ENCODE results near the gene NSUN2.
"Not testable (repeated sequence)": the region's sequence is repeated elsewhere in the genome, so short reads cannot be mapped to it uniquely, and the experiment has no call there.

The NSUN2 gene

DNA sequence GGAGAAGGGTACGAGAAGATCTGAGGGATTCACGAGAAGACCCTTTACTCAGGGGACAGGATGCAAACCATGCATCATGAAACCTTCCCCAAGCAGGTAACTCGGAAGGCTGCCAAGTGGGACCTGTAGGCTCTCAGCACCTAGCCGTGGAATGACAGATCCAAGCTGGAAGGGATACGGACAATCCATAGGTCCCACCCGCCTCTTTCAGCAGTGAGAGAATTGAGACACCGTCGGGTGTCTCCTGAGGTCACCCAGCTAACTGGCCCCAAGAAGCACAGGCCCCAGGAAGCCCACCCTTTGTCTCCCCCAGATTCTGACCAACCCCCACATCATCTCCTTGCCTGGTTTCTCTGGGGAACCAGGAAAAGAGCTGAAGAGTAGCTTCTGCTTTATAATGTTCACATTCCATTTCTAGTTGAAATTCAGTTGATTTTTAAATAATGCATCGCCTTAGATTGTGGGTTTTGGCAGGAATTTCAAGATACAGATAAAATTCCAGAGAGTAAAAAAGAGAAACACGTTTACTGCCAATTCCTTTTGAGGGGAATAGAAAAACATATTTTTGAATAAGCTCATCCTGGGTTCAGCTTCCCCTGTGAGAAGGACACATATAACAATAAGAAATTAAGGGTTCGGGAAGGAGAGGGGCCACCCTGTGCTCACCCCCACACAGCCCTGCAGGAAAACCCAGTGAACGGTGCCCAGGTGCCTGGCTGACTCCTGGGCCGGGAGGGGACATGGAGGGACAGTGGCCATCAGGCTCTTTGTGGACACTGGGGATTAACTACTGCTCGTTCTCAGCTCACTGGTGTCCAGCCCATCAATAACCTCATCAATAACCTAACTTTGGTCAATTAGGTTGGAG lies 51.1 kb downstream of the NSUN2 start:
- DNase-seq: no peak

DNA sequence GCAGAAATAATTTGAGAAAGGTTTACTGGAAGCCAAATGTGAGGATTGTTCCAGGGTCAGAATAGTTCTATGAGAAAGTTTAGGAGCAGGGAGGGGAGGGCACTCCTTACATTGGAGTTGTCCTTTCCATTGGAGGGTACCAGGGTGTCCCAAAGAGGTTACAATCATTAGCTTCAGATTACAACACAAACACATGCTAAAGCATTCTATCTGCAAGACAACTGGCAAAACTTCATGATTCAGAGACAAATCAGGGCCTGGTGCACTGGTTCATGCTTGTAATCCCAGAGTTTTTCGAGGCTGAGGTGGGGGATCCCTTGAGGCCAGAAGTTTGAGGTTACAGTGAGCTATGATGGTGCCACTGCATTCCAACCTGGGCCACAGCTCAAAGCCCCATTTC lies 51.8 kb downstream of the NSUN2 start:
- no peak for DNase-seq

DNA sequence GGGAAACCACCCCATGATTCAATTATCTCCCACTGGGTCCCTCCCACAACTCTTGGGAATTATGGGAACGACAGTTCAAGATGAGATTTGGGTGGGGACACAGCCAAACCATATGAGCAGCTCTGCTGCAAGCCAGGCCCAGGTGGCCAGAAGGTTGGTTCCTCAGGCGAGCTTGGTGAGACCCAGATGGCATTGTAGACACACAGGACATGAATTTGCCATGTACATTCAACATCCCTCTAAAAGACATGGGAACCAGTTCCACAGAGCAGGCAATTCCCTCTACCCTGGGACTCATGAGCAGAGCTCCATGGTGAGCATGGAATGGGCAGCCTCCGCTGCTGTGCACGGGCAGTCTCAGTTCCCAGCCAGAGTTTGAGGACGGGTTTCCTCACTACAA lies 53.3 kb downstream of the NSUN2 start:
- no peak for DNase-seq

DNA sequence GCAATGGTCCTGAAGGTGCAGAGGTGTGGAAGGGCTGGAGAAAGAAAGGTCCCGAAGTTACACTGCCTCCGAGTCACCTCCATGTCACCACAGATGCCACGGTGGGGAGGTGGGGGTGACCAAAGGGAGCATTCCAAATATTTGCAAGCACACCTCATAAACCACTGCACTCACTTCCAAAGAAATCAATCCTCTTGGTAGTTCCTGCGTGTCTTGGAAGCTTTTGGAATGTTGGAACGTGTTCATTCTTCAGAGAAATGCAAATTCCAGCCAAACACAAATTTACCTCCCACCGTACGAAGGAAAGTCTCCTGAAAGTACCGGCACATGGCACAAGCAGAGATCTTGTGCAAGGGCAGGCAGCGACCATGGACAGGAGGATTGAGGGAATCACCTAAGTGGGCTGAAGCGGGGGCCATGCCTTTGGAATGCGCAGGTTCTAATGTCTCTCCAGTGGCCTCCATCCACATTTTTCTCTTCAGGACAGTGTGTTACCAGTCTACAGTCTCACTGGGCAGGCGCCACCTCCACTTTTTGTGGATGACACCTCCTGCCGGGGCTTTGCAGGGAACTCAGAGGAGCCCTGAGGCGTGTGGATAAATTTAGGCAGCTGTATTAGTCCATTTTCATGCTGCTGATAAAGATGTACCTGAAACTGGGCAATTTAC lies 54.0 kb downstream of the NSUN2 start:
- DNase-seq: no peak

DNA sequence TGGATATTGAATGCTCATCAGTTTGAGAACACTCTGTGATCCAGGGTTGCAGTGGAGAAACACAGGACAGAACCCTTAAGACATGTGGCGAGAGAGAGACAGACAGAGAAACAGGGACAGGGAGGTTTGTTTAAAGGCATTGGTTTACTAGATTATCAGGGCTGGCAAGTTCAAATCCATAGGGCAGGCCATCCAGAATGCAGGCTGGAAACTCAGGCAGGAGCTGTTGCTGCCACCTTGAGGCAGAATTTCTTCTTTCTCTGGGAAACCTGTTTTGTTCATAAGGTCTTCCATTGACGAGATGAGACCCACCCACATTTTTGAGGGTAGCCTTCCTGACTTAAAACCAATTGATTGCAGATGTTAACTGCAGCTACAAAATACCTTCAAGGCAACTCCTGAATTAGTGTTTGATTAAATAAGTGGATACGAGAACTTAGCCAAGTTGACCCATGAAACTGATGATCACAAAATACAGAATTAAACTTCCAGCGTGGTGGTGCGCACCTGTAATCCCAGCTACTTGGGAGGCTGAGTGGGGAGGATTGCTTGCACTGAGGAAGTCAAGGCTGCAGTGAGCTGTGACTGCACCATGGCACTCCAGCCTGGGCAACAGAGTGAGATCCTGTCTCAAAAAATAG lies 55.9 kb downstream of the NSUN2 start:
- no peak for DNase-seq

DNA sequence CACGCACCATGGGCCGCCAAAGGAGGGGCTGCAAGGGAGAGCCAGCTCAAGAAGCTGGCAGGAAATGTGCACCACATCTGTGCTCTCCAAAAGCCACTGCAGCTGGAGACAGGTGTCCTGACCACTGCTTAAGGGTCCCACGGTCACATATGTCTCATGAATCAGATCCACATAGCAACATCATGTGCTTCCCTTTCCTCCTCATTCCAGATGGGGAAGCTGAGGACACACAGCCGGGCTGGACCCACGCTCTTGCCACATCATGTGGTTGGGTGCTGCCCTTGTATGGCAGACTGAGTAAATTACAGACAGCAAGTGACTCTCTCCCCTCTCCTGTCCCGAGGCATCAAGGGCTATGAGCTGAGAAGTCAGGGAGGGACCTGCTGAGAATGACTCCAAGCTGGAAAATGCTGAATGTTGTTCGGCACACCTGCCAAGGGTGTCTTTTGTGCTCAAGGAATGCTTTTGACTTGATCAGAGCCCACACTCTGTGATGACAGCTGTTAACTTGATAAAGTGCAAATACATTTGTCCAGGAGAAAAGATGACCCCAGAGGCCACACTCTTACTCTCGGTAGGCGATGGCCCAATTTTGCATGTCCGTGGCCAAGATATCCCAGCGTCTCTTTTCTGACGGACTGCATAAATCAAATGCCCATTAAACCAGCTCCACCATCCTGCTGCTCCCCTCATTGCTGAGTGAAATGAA lies 58.2 kb downstream of the NSUN2 start:
- DNase-seq: no peak

DNA sequence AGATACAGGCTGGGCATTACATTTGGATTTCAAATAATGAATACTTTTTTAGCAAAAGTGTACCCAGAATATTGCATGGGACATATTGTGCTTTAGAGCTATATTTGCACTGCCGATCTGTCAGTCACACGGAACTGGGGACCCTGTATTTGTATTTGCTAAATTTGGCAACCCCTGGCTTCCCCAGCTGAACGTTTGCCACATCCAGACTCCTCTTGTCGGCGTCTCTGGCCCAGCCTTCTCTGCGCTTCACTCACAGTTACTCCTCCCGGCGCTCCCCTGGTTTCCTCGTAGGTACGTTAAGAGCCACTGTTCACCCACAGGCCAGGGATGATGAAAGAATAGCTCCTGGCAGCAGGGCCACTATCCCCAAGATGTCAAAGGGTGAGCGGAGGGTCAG lies 58.7 kb downstream of the NSUN2 start:
- DNase-seq: no peak

DNA sequence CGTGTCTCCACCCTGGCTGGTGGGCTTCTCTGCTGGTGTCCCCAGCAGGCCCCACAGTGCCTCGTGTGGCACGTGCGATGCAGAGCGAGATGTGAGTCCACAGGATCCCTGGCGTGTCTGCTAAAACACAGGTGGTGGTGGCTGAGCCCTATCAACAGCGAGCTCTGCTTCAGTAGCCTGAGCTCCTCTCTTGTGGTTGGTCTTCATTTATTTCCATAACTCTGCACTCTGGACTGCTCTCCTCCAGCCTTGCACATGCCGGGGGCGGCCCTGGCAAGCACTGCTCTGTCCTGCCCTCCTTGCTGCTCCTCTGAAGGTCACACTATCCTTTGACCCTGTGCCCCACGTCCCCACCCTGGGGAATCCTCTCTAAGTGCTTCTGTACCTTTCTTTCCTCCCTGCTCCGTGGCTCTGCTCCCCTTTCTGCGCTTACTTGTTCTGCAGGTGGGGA lies 59.2 kb downstream of the NSUN2 start:
- no peak for DNase-seq

DNA sequence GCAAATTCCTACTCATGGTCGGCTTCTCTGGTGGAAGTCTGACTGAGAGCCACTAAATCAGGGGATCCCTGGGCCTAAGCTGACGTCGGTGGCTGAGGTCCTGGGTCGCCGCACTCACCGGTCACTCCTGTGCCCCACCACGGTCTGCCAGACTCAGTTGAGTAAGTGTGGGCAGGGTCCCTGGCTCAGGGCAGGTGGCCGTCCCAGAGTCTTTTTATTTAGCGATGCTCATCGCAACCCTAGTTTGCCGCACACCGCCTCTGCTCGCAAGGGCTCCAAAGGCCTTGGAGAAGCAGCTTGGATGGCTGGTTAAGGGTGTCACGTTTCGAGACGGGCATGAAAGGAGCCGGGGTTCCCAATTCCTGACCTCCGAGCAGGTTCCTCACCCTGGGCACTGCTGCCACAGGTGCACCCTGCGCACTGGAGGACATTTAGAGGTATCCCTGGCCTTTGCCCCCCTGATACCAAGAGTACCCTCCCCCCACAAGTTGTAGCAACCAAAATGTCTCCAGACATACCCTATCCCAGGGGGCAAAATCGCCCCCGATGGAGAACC lies 59.9 kb downstream of the NSUN2 start:
- no peak for DNase-seq

DNA sequence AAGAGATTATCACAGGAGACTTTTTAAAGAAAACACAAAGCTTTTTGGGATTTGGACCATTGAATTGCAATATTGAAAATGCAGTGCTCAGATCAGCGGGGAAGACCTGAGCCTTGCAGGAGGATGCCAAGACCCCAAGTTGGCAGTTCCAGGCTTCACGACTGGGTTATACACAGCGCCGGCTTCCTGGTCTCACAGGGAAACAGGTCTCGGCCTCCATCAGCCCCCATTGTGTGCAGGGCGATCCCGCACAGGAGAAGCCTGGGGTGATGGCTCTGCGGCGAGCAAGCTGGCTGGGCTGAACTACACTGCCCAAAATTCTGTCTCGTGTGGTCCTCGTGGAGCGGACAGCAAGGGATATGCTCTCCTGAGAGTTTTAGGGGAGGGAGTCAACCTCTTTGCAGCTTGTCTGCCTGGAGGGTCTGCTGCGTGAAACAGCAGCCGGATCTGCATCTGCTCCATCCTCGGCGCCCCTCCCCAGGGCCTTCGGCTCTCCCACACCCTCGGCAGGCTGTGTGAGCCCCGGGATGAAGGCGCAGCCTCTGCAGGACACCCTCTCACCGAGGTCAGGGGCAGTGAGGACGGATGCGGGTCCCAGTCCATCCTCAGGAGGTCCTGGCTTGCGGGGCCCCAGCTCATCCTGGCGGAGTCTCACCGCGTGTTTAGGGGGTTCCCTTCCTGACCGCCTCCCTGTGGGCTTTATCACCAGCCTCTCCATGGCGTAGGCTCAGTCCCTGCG lies 60.6 kb downstream of the NSUN2 start:
- DNase-seq: no peak

DNA sequence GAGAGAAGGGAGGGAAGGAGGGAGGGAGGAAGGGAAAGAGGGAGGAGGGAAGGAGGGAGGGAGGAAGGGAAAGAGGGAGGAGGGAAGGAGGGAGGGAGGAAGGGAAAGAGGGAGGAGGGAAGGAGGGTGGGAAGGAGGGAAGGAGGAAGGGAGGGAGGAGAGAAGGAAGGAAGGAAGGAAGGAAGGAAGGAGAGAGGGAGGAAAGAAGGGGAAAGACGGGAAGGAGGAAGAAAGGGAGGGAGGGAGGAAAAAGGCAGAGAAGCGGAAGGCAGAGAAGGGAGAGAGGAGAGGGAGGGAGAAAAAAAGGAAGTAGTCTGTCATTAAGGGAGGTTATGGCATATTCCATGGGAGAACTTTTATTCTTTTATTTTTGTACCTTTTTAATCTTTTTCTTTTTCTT lies 61.2 kb downstream of the NSUN2 start:
- not testable (repeated sequence) for DNase-seq

DNA sequence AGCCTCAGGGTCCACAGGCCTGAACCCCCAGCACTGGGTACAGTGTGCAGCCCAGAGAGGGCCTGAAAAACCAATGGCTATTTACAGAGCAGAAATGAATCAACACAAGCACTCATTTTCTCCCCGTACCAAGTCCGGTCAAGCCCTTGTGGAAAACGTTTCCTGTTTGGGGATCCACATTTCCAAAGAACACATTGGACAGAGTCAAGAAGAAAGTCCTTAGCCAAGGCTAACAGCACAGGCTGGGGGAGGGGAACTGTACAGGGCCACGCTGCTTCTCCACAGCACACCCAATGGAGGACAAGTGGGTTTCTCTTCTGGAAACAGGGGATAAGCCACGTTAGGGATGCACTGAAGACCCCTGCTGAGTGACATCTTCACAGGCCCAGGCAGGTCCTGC lies 62.3 kb downstream of the NSUN2 start:
- DNase-seq: no peak

DNA sequence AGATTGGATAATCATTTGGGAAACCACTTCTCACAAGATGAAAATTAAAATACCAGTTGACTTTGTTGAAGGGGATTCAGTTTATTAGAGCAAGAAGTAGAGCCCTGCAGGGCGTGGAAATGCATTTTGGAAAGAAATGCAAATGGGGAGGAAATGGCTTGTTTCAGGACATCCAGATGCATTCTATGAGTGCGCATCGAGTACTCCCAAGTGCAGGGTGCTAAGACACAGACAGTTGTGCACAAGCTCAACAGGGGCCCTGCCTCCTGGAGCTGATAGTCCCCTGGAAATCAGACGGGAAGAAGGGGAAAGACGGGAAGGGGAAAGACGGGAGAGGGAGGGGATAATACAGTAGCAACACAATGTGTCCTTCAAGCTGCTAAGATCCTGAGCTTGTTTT lies 64.0 kb downstream of the NSUN2 start:
- no peak for DNase-seq

DNA sequence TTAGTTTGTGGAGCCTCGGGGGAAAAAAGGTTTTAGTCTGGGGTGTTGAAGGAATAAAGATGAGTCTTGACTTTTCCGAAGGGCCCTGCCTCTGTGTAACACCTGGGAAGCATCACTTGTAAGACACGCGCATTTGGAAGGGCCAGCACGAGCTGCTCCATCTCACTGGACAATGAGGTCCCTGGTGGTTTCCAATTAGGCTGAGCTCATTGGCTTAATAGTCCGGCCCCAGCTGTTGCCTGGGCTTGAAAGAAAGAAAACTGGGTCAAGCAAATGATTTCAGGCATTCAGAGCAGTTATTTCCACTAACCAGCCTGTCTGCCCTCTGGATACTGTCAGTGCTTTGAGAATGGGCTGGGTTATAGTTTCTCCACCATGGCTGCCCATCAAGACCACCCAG lies 64.5 kb downstream of the NSUN2 start:
- DNase-seq: no peak

DNA sequence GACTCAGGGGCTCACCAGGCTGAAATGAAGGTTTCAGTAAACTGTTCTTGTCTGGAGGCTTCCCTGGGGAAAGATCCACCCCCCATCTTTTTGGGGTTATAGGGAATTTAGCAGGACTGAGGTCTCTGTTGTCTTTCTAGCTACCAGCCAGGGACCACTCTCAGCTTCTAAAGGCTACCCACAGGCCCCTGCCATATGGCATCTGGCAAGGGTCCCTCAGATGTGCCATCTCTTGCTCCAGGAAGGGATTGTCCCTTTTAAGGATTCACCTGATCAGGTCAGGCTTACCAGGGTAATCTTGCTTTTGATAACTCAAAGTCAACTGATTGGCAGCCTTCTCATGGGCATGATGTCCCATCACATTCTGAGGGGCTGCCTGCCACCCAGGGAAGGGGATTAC lies 65.0 kb downstream of the NSUN2 start:
- DNase-seq: no peak

DNA sequence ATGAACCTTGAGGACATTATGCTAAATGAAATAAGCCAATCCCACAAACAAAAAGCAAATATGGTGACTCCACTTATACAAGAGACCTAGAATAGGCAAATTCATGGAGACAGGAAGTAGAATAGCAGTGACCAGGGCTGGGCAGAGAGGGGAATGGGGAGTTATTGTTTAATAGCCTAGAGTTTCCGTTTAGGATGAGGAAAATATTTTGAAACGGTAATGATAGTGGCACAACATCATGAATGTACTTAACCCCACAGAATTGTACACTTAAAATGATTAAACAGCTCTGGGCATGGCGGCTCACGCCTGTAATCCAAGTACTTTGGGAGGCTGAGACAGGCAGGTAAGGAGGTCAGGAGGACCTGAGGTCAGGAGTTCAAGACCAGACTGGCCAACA lies 65.8 kb downstream of the NSUN2 start:
- DNase-seq: no peak

DNA sequence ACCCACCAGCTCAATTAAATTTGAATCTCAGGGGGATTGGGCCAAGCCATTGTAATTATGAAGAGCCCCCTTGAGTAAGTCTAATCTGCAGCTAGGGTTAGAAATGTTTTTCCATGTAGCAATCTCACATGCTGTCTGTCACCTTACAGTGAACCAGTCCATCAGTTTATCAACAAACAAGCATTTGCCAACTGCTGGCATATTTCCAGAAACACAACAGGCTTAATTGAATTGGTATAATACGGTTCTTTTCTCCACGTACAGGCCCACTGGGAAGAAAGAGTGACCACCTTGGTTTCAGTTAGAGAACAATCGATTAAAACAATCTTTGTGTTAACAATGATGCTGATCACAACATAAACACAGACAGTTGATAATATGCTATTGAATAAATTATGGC lies 67.4 kb downstream of the NSUN2 start:
- DNase-seq: no peak

DNA sequence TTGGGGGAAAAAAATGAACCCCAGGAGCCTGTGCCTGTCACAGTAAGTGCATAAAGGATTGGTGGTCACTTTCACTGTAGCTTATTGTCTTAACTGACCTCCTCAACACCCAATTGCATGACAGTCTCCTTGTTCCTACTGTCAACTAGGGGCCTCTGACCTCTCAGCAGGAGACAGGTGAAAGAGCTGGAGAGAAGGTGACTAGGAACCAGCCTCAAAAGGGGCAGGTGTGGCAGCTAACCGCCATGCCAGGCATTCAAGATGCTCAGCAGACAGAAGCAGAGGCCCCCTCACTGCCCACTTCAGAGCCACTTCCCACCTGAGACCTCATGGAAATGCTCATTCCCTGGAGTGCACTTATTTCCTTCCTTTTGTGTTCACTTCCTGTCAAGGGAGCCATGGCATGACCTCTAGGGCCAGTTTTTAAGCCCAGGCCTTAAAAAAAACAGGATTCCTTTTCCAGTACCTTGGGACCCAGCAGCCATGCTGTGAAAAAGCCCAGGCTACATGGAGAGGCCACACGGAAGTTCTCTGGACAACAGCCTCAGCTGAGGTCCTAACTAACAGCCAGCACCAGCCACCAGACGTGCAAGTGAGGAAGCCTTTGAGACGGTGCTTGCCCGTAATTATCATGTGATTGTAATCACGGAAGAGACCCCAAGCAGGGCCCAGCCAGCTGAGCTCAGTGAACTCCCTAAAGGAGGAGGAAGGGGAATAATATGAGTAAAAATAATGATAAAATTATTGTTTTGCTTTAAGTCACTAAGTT lies 74.9 kb downstream of the NSUN2 start:
- no peak for DNase-seq

DNA sequence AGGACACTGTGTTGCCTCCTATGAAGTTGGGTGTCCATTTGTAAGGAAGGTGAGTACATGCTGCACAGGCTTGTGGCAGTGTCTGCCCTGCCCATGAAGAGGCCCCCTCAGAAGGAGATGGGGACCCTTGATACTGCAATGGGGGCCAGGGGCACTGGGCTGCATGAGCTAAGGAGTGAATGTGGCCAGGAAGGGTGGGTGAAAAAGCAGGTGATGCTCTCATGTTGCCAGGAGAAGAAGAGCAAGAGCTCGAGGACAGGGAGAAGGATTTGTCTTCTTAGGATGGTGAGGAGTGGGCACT lies 76.1 kb downstream of the NSUN2 start:
- no peak for DNase-seq

DNA sequence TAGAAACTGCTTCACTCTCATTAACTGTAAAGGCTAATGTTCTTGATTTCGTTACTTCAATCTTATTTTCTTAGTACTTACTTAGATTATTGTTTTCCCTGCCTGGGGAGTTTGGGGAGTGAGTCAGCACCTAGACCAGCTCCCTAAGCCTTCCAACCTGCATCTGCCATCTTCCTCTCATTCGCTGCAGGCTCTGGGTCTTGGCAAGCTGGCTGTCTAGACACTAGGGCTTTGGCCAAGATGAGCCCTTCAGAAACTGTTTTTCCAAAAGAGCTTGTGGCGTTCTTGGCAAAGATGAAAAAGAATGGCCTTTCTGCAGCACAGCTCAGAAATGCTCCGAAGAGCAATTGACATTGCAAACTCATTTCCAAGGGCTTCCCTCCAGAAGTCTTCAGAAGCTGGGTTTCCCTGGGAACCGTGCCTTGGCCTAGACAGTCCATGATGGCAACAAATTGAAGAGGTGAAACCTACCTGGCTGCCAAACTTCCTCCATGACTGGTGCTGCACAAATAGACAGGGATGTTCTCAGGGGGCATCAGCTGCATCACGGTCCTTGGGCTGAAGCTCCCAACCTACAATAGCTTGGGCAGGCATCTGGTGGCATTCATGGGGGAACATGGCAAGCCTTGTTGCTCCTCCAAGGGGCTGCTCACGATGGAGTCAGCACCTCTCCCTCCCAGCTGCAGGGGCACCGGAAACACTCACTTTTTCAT lies 76.6 kb downstream of the NSUN2 start:
- DNase-seq: no peak

DNA sequence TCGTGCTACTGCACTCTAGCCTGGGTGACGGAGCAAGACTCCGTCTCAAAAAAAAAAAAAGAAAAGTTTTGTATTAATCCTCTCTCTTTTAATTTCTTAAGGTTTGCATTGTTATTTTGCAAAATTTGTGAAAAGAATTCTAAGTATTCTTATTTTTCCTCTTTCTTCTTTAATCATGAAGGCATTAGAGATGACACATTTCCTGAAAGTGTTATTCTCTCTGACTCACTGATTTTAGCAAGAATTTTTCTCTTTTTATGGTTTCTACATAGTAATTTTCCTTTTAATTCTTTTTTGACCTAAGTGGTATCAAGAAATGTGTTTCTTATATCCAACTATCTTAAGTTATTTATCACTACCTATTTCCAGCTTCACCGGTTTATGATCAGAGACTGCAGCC lies 78.0 kb downstream of the NSUN2 start:
- DNase-seq: no peak
